ENCODE results near the gene C10orf53.

Gene C10orf53

GRCh38 chr10:49688261-49688846 lies 8.9 kb downstream of the C10orf53 start:
- no peak for TF ChIP-seq CTCF (IDR thresholded peaks at IDR 0.05; ENCODE audit: control extremely low read depth, extremely low read depth, low read depth, missing control alignments)
- POLR2A ChIA-PET, result interaction anchor here (0.7 kb wide), 1 partner anchor 313 kb away, joined by 3 read pairs; no protein-coding TSS in a partner anchor
- no peak for DNase-seq (ENCODE audit: extremely low spot score)
- CTCF ChIA-PET, result no interaction called here

GRCh38 chr10:49688920-49689319 lies 9.5 kb downstream of the C10orf53 start:
- no peak for TF ChIP-seq CTCF (IDR thresholded peaks at IDR 0.05; ENCODE audit: control extremely low read depth, extremely low read depth, low read depth, missing control alignments)
- POLR2A ChIA-PET, result interaction anchor here (0.7 kb wide), 1 partner anchor 313 kb away, joined by 3 read pairs; no protein-coding TSS in a partner anchor
- CTCF ChIA-PET, result no interaction called here
- DNase-seq (ENCODE audit: extremely low spot score), result no peak

- TF ChIP-seq CTCF (IDR thresholded peaks at IDR 0.05; ENCODE audit: control extremely low read depth, extremely low read depth, low read depth, missing control alignments), result no peak
- CTCF ChIA-PET, result no interaction called here
- no peak for DNase-seq (ENCODE audit: extremely low spot score)
- POLR2A ChIA-PET, result no interaction called here
Measured at GRCh38 chr10:49689882-49690510, 10.5 kb downstream of the C10orf53 start.

GRCh38 chr10:49690698-49691356 lies 11.4 kb downstream of the C10orf53 start:
- no peak for TF ChIP-seq CTCF (IDR thresholded peaks at IDR 0.05; ENCODE audit: control extremely low read depth, extremely low read depth, low read depth, missing control alignments)
- no peak for DNase-seq (ENCODE audit: extremely low spot score)
- ChIA-PET CTCF (no interaction called here), POLR2A (no interaction called here)

- TF ChIP-seq CTCF (IDR thresholded peaks at IDR 0.05; ENCODE audit: control extremely low read depth, extremely low read depth, low read depth, missing control alignments), result no peak
- DNase-seq (ENCODE audit: extremely low spot score), result no peak
- ChIA-PET CTCF (no interaction called here), POLR2A (no interaction called here)
Measured at GRCh38 chr10:49691588-49691987, 12.1 kb downstream of the C10orf53 start.

- no peak for DNase-seq (ENCODE audit: extremely low spot score)
- no peak for TF ChIP-seq CTCF (IDR thresholded peaks at IDR 0.05; ENCODE audit: control extremely low read depth, extremely low read depth, low read depth, missing control alignments)
- ChIA-PET CTCF (interaction anchor here (0.9 to 1.2 kb wide), 2 partner anchors 12 to 23 kb away, joined by 3 read pairs; no protein-coding TSS in a partner anchor), POLR2A (no interaction called here)
Measured at GRCh38 chr10:49694466-49694865, 15.0 kb downstream of the C10orf53 start.

Data from GM10248 (cell line).